HG02943 (cell line): ENCODE measurements around the gene DOP1B.
"Not testable (repeated sequence)": the region's sequence is repeated elsewhere in the genome, so short reads cannot be mapped to it uniquely, and the experiment has no call there.

Source experiments
- ATAC-seq: cut with Tn5 transposase; IDR thresholded peaks from one replicate; pipeline ENCODE4 v1.9.1; 2021; ENCODE audit warnings: mild to moderate bottlenecking, low read depth, moderate library complexity; ENCODE audit not compliant: unreplicated experiment

DOP1B gene

GRCh38 chr21:36135391-36136102 is 21.1 kb upstream of the DOP1B start:
- ATAC-seq = no peak

GRCh38 chr21:36139791-36140190 is 16.8 kb upstream of the DOP1B start:
- not testable (repeated sequence) for ATAC-seq

- ATAC-seq = peak; percentile 63
Measured at GRCh38 chr21:36141513-36141925, 15.1 kb upstream of the DOP1B start.

GRCh38 chr21:36144233-36144632 is 12.4 kb upstream of the DOP1B start:
- ATAC-seq = not testable (repeated sequence)

GRCh38 chr21:36145259-36145658 is 11.4 kb upstream of the DOP1B start:
- ATAC-seq = no peak

- no peak for ATAC-seq
Measured at GRCh38 chr21:36147911-36148310, 8.7 kb upstream of the DOP1B start.

- no peak for ATAC-seq
Measured at GRCh38 chr21:36148886-36149285, 7.7 kb upstream of the DOP1B start.

GRCh38 chr21:36149788-36150711 is 6.6 kb upstream of the DOP1B start:
- no peak for ATAC-seq

GRCh38 chr21:36155603-36156338 is 853 bp upstream of the DOP1B start:
- ATAC-seq = peak; percentile 1

- ATAC-seq = peak; percentile 89
Measured at GRCh38 chr21:36156339-36156814, 247 bp upstream of the DOP1B start.

- no peak for ATAC-seq
Measured at GRCh38 chr21:36159356-36159921, 2.8 kb downstream of the DOP1B start.

GRCh38 chr21:36160850-36161178 is 4.2 kb downstream of the DOP1B start:
- ATAC-seq = no peak

- no peak for ATAC-seq
Measured at GRCh38 chr21:36162631-36163030, 6.0 kb downstream of the DOP1B start.

GRCh38 chr21:36163750-36164741 is 7.4 kb downstream of the DOP1B start:
- ATAC-seq = no peak

GRCh38 chr21:36165356-36165755 is 8.7 kb downstream of the DOP1B start:
- no peak for ATAC-seq

GRCh38 chr21:36166705-36167104 is 10.1 kb downstream of the DOP1B start:
- ATAC-seq = no peak

GRCh38 chr21:36167541-36167940 is 10.9 kb downstream of the DOP1B start:
- ATAC-seq = no peak

- no peak for ATAC-seq
Measured at GRCh38 chr21:36169470-36170128, 13.0 kb downstream of the DOP1B start.

- ATAC-seq = no peak
Measured at GRCh38 chr21:36170823-36171222, 14.2 kb downstream of the DOP1B start.
